Left renal cortex interstitium (tissue), 4 donors: ENCODE data around the gene ADRM1. TPM values are rescaled to one million over a fixed set of nuclear protein-coding genes. Genes with fewer than 3 reads are reported as not detected.

Experiments
- DNase-seq, 4 donors: peaks; one replicate each; pipeline ENCODE4 v3.0.0-alpha.2; 2013; ENCODE audit warnings: low read depth in 4 of 4, low spot score in 2 of 4, missing footprints in 1 of 4
- polyA plus RNA-seq, 4 donors: library from polyadenylated mRNA; unstranded; fragments of 120-200 nt; gene quantifications; one replicate each; pipeline ENCODE4 v1.2.1, GENCODE V29; 2013; ENCODE audit not compliant: insufficient read length in 4 of 4

Gene ADRM1
- polyA plus RNA-seq, 4 donors = 44.0 to 74.9 (median 62.5) TPM

DNA sequence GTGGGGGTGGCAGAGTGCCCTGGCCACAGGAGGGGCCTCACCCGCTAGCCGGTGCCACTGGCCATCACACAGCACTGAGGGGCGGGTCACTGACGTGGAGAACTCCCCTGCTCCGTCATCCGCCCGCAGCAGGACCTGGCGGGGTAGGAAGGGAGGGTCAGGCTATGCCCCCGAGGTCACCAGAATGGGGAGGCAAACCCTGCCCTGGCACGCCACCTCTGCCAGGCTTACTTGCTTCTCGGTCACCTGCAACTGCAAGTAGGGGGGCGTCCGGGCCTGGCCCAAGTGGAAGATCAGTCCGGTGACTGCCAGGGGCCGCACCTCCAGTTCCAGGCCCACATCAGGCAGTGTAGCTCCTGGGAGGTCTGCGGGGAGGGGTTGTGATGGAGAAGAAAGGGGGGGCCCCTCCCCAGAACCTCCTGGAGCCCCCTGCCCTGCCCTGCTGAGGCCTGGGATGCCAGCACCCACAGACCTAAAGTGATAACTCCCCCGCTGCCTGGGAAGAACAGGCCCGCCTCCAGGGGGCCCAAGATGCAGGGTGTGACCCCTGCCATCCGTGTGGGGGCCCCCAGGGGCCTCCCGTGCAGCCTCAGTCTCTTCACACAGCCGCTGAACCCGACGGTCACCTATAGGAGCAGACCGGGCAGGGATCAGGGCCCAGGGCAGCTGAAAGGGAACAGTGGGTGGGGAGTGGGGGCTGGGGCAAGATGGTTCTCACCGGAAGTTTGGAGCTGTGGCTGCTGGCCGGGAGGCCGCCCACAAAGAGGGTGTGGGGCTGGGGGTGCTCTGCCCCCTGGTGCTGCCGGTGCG is 7.4 kb downstream of the ADRM1 start:
- no peak for DNase-seq

DNA sequence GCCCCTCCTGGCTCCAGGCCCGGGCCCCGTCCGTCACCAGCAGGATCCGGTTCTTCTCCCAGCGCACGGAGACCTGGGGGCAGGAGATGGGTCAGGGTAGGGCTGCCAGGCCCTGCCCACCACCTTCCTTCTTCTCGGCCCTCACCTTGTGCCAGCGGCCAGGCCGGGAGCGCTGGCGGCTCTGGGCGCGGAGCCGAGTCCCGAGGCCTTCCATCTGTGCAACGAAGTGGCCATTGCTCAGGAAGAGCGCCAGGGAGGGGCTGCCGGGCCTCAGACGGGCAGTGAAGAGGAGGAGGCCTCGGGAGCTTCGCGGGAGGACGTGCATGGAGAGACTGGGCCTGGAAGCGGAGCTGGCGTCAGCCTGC is 7.9 kb downstream of the ADRM1 start:
- no peak for DNase-seq

DNA sequence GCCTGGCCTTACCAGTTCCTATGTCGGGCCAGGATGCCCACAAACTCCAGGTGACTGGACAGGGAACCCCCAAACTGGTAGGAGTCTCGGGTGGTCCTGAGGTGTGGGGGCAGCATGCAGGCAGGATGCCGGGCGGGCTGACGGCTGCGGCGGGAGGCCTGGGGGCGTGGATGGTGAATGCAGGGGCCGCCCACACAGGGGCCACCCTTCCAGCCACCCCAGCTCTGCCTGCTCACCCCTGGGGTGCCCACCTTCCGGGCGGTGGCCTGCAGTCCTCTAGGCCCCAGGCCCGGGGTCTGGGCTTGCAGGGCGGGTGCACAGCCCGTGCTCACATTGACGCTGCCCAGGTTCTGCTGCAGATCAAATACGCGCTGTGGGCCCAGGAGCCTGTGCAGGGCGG is 8.4 kb downstream of the ADRM1 start:
- DNase-seq = no peak

DNA sequence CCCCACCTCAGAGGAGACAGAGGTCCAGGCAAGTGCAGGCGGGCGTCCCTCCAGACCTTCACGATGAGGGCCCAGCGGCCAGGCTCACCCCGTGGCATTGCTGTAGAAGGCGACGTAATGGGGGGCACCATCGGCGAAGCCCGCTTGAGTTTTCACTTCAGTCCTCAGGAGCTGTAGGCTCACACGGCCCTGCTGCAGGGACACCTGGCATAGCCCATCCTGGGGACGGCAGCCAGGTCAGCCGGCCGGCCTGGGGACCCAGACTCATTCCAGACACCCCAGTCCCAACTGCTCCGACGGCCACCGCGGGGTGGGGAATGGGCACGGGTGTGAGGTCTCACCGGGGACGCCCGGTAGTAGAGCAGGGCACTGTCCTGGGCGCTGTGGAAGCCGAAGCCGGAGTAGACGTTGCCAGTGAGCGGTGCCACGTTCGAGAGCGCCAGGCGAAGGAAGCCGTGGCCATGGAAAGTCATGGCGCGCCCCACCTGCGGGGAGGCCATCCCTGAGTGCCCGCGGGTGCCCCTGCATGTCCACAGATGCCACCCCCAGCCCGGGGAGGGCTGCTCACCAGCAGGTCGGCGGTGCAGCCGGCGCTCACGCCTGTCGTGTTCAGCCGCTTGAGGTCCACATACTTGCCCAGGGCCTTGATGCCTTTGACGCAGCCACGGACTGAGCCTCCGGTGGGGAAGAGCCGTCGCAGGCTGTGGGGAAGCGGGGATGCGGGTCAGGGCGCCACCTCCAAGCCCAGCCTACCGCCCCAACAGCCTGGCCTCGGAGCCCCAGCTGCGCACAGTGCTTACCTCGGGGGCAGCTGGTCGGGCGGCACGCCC is 9.2 kb downstream of the ADRM1 start:
- DNase-seq = no peak

DNA sequence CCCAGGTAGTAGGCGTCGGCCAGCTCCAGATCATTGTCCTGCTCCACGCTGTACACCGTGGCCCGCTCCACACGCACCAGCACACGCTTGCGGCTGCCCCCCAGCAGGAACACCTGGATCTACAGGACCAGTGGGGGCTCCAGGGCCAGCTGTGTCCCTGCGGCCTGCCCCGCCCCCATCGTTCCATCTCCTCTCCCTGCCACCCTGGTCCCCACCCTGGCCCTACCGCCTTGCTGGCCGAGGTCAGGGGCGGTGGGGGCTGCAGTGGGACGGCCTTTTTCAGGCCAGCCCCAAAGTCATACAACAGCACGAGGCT is 9.8 kb downstream of the ADRM1 start:
- DNase-seq = no peak

DNA sequence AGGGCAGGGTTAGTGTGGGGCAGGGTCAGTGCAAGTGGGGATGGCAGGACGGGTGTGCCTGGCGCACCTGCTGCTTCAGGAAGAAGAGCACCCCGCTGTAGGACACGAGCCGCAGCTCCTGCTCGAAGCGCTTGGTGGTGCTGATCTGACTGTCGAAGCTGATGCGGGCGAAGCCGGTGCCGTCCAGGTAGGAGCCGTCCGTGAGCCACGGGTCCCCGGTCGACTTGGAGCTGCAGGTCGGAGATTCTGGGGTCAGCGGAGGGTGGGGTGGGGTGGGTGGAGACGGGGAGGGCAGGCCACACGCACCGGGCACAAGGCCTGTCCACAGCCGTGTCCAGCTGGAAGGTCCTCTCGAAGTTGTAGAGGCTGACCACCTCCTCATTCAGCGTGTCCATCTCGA is 10.2 kb downstream of the ADRM1 start:
- no peak for DNase-seq

DNA sequence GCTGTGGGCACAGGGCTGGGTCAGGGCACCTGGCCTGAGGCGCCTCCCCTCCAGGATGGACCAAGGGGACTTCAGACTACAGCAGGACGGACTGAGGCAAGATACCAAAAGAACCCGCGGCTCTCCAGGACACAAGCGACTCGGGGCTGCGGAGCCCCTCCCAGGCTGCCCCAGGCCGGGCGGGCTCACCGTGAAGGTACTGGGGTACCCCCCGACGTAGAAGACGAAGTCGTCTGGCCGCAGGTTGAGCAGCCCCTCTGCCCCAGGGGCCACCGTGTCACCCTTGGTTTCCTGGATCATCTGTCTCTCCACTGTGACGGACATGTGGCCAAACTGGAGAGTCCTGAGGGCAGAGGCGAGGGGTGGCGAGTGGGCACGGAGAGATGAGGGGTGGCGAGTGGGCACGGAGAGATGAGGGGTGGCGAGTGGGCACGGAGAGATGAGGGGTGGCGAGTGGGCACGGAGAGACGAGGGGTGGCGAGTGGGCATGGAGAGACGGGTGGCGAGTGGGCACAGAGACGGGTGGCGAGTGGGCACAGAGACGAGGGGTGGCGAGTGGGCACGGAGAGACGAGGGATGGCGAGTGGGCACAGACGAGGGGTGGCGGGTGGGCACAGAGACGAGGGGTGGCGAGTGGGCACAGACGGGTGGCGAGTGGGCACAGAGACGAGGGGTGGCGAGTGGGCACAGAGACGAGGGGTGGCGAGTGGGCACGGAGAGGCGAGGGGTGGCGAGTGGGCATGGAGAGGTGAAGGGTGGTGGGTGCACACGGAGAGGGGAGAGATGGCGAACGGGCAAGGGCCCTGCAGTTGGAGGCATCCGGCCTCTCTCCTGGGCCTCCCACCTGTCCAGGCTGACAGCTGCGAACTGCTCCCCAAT is 10.9 kb downstream of the ADRM1 start:
- no peak for DNase-seq

DNA sequence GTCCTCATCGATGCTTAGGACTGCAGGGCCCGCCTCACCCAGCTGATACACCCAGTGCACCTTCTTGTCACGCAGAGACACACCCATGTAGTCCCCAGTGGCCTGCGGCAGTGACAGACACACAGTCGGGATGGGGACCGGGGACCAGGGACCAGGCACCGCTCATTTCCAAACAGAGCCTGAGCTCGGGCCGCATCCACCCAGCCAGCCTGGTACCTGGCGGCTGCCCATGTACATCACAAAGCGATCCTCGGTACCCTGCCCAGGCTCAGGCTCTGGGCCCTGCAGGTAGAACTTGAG is 11.5 kb downstream of the ADRM1 start:
- DNase-seq = no peak

DNA sequence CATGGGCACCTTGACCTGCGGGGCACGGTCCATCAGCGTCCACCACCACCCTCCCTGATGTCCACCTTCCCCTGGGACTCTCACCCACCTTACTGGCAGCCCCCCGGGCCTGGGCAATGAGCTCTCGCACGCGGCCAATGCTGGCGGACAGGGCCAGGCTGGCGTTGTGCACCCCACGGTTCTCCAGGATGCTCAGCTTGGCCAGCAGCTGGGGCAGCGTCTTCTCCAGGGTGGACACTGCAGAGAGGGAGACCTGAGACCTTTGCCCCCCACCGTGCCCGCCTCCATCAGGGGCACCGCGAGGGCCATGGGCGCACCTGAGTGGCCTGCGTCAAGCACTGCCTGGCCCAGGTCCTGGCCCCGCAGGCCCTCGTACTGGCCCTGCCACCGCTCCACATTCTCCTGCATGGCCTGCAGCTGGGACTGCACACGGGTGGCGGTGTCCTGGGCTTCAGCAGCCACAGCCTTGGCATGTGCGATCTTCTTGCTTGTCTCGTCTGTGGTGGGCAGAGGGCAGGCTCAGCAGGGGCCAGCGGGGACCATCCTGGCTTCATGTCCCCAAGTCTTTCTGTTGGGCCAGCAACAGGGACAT is 12.0 kb downstream of the ADRM1 start:
- DNase-seq = no peak

DNA sequence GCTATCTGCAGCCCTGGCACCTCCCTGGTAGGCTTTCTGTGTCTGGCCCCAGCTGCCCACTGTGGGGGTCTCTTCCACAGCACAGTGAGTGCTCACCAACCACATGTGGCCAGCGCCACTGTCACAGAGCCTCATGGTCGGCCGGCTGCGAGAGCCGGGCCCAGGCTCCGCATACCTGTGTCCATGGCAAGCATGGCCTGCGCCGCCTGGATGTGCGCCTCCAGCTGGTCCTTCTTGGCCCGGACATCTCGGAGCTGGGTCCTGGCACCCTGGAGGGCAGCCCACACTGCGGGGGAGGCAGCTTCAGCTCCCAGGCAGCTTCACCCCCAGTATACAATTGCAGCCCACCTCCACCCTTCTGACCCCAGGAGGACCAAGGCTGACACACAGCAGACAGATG is 13.0 kb downstream of the ADRM1 start:
- DNase-seq = no peak

DNA sequence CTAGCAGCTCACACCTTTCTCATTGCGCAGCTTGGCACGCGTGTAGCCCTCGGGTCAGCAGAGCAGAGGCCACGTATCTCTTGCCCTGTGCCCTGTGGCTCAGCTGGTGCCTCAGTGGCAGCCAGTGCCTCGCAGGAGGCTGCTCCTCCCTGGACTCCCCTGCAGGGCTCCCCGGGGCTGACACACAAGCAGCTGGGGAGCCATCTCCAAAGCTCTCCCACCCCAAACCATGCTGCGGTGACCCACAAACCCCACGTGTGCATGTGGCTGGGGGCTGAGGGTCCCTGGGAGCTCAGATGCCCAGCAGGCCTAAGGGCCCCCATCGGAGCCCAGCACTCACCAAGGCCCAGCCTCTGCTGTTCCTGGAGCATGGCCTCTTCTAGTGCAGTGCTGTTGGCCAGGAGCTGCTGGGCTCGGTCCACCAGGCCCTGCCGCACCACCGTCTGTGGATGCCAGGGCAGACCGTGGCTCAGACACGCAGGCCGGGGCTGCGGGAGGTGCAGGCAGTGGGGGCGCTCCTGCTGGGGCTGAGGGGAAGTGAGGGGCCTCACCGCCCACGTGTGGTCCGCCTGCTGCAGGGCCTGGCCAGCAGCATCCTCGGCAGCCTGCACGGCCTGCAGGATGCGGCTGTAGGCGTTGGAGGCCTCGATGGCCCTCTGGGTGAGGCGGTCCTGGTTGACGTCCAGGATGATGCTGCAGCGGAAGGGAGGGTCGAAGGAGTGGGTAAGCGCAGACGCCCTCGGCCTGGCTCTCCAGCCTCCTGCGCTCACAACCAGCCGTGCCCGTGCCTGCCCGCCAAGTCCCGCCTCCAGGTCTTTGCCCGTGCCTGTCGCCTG is 13.8 kb downstream of the ADRM1 start:
- DNase-seq = no peak

DNA sequence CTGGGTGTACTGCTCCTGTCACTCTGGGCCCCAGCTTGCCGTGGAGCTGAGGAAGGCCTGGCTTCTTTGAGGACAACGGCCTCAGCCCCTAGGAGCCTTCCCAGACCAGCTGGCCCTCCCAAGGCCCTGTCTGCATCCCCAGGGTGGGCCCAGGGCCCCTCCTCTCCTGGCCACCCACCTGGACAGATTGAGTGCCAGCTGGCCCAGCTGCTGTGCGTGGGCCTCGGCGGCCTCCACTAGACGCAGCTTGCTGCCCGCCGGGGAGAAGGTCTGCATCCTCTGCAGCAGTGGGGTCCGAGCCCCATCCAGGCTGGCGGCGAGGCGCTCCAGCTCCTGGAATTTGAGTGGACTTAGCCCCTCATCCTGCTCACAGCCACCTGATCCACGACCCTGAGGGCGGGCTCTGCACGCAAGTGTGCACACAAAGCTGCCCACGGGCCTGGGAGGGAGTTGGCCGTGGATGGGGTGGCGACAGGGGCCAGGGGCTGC is 14.4 kb downstream of the ADRM1 start:
- DNase-seq = no peak

DNA sequence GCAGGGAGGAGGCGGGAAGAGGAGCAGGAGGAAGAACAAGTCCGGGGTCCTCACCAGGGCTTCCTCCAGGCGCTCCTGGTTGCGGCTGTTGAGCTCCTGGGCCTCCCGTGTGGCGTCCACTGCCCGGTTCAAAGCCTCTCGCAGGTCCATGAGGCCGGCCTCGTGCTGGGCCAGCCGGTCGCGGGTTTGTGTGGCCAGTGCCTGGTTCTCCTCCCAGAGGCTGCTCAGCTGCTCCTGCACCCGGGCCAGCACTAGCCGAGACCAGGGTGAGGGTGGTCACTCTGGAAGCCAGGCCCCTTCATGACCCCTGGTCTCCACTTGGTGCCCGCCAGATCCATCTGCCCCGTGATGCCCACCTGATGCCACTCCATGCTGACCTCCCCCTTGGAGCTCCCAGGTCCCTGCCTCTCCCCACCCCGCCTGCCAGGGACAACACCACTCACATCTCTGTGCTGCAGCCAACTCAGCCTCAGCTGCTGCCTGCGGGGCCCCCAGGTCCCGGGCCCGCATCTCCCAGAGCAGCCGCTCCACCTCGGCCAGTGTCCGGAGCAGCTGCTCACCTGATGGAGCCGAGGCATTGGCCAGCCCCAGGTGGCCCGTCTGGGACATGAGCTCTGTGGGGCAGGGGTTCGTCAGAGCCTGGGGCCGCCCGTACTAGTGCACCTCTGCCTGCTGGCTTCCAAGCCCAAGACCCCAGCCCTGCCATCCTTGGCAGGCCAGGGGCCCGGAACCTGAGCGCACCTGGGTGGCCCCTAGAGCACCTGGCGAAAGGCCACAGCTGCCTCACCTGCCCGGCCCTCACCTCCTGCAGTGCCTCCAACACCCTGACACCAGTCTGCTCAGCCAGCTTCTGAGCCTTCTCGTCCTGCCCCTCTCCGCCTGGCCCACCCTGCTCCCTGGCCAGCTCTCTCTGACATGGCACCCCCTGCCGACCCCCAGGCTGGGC is 15.9 kb downstream of the ADRM1 start:
- DNase-seq = no peak

DNA sequence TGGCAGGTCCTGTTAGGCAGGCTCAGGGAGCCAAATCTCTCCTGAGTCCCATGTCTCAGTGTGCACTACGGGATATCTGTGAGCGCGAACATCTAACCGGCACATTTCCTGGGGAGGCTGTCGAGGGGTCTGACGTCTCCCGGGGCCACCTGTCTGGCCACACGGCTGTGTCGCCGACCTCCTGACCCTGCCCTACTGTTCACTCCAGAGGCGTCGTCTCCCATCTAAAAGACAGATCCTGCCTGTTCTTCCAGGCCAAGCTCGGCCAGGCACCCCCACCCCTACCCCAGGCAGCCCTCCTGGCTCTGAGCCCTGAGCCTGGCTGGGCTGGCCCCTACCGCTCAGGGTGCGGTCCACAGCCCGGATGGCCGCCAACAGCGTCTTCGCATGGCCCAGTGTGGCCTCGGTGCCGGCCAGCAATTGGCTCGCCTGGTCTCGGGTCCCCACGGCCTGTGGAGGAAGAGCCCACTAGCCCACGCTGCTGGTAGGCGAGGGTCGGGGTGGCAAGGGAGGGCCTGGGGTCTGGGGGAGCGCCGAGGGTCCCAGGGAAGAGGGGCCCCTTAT is 16.6 kb downstream of the ADRM1 start:
- DNase-seq = no peak

DNA sequence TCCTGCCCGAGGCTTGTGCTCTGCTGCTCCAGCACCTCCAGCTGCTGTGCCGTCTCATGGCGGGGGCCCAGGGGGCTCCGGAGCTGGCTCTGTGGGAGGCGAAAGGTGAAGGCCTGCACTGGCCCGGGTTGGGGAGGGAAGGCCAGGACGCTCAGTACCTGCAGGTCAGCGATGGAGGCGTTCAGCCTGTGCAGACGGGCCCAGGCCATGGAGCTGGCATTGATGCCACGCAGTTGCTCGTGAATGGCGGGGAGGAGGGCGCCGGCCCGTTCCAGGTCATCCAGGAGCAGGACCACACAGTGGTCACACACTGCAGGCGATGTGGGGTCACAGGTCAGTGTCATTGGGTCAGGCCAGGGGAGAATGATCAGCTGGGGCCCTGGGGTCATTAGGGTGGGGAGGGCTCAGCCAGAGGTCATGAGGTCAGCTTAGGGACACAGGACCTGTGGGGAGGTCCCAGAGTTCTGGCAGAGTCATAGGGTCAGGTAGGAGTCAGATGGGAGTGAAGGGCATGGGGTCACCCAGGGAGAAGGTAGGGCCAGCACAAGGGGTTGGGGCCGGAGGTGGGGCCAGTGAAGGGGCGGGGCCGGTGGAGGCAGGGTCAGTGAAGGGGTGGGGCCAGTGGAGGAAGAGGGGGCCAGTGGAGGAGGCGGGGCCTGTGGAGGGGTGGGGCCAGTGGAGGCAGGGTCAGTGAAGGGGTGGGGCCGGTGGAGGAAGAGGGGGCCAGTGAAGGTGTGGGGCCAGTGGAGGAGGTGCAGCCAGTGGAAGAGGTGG is 18.0 kb downstream of the ADRM1 start:
- no peak for DNase-seq

DNA sequence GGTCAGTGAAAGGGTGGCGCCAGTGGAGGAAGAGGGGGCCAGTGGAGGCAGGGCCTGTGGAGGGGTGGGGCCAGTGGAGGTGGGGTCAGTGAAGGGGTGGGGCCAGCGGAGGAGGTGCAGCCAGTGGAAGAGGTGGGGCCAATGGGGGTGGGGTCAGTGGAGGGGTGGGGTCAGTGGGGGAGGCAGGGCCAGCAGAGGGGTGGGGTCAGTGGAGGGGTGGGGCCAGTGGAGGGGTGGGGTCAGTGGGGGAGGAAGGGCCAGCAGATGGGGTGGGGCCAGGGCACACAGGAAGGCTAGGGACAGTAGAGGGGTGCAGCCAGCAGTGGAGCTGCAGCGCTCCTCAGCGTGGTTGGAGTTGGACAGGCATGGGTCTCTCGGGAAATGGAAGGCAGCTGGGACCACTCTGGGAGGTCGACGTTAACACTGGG is 18.7 kb downstream of the ADRM1 start:
- no peak for DNase-seq

DNA sequence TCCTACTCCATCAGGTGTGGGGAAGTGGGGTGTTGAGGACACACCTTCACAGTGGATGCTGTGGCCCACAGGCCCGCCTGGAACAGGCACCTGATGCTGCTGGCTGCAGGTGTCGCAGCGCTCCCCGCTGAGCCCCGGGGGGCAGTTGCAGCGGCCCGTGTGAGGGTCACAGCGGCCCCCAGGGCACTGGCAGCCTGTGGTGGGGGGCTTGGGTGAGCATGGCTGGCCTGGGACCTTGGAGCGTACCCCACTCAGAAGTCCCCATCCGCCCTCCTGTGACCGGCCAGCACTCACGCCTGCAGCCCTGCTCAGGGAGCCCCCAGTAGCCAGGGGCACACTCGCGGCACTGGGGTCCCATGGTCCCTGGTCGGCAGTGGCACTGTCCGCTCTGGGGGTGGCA is 19.2 kb downstream of the ADRM1 start:
- no peak for DNase-seq
